NCI-H2171 (cell line): ENCODE measurements around the gene PGAP2.
"Not testable (repeated sequence)": the region's sequence is repeated elsewhere in the genome, so short reads cannot be mapped to it uniquely, and the experiment has no call there.

Experiments
- DNase-seq: peaks from one replicate; lab custom pipeline; 2025; lab: John Stamatoyannopoulos, UW

Gene PGAP2

GRCh38 chr11:3803726-3804495, 4.4 kb upstream of the PGAP2 start:
- DNase-seq: no peak

GRCh38 chr11:3808861-3809623, 682 bp downstream of the PGAP2 start:
- no peak for DNase-seq

GRCh38 chr11:3809624-3809928, 1.2 kb downstream of the PGAP2 start:
- DNase-seq: no peak

GRCh38 chr11:3810446-3810845, 2.1 kb downstream of the PGAP2 start:
- DNase-seq: no peak

- no peak for DNase-seq
Measured at GRCh38 chr11:3810951-3811350, 2.6 kb downstream of the PGAP2 start.

- DNase-seq: not testable (repeated sequence)
Measured at GRCh38 chr11:3814832-3815231, 6.5 kb downstream of the PGAP2 start.

GRCh38 chr11:3815845-3816244, 7.5 kb downstream of the PGAP2 start:
- DNase-seq: no peak

GRCh38 chr11:3816673-3817072, 8.3 kb downstream of the PGAP2 start:
- no peak for DNase-seq

GRCh38 chr11:3817181-3817800, 8.9 kb downstream of the PGAP2 start:
- DNase-seq: no peak

GRCh38 chr11:3820971-3821370, 12.6 kb downstream of the PGAP2 start:
- DNase-seq: no peak

- DNase-seq: no peak
Measured at GRCh38 chr11:3822312-3822711, 14.0 kb downstream of the PGAP2 start.

GRCh38 chr11:3823303-3823702, 14.9 kb downstream of the PGAP2 start:
- no peak for DNase-seq

GRCh38 chr11:3823762-3824506, 15.6 kb downstream of the PGAP2 start:
- no peak for DNase-seq

- no peak for DNase-seq
Measured at GRCh38 chr11:3824714-3825472, 16.5 kb downstream of the PGAP2 start.

GRCh38 chr11:3825473-3826154, 17.3 kb downstream of the PGAP2 start:
- DNase-seq: no peak

- DNase-seq: no peak
Measured at GRCh38 chr11:3826721-3827120, 18.4 kb downstream of the PGAP2 start.

GRCh38 chr11:3827434-3828186, 19.2 kb downstream of the PGAP2 start:
- DNase-seq: no peak

GRCh38 chr11:3830088-3830487, 21.7 kb downstream of the PGAP2 start:
- no peak for DNase-seq

GRCh38 chr11:3830730-3831129, 22.4 kb downstream of the PGAP2 start:
- no peak for DNase-seq
